Dedifferentiated amniotic fluid mesenchymal stem cell (primary cell): ENCODE data around the gene RNF113A.
"Not testable (repeated sequence)": the region's sequence is repeated elsewhere in the genome, so short reads cannot be mapped to it uniquely, and the experiment has no call there.

Experiments used
- DNase-seq: peaks from one replicate; pipeline ENCODE4 v3.0.0-alpha.2; 2016; ENCODE audit errors: extremely low spot score

RNF113A gene

GRCh38 chrX:119833905-119834304 lies 37.6 kb downstream of the RNF113A start:
- DNase-seq: no peak

- DNase-seq: no peak
These were observed 43.1 kb downstream of the RNF113A start for GRCh38 chrX:119828446-119828845.

- DNase-seq: no peak
These were observed 45.1 kb downstream of the RNF113A start for GRCh38 chrX:119826399-119826959.

GRCh38 chrX:119824221-119824620 lies 47.3 kb downstream of the RNF113A start:
- not testable (repeated sequence) for DNase-seq

- DNase-seq: peak; percentile 52
These were observed 49.8 kb downstream of the RNF113A start for GRCh38 chrX:119821703-119822102.
